Measurements from ENCODE around the gene RAB5IF. TPM values are rescaled to one million over a fixed set of nuclear protein-coding genes. Genes with fewer than 3 reads are reported as not detected.
"Not testable (repeated sequence)": the region's sequence is repeated elsewhere in the genome, so short reads cannot be mapped to it uniquely, and the experiment has no call there.

Gene RAB5IF
- total RNA-seq, 2 experiments from 2014 or later: 155 to 157 TPM

- ChIA-PET POLR2A (no interaction called here), CTCF (interaction anchor here (0.6 to 2.6 kb wide), 6 partner anchors 9 to 265 kb away, joined by 3 to 8 read pairs (median 4); partner anchors contain the start of gene RAB5IF)
These were observed 8.4 kb downstream of the RAB5IF start for GRCh38 chr20:36613974-36614373.

GRCh38 chr20:36614781-36615557, 9.4 kb downstream of the RAB5IF start:
- ChIA-PET POLR2A (no interaction called here), CTCF (interaction anchor here (1.0 to 2.6 kb wide), 4 partner anchors 10 to 140 kb away, joined by 3 to 8 read pairs (median 4); partner anchors contain the start of gene RAB5IF)

GRCh38 chr20:36620917-36621316, 15.3 kb downstream of the RAB5IF start:
- ChIA-PET CTCF (no interaction called here), POLR2A (no interaction called here)

GRCh38 chr20:36623444-36623843, 17.9 kb downstream of the RAB5IF start:
- ChIA-PET CTCF (interaction anchor here (0.7 to 1.1 kb wide), 3 partner anchors 12 to 143 kb away, joined by 3 read pairs; no protein-coding TSS in a partner anchor), POLR2A (interaction anchor here (0.9 to 1.9 kb wide), 2 partner anchors 11 to 22 kb away, joined by 5 to 6 read pairs; partner anchors contain the start of gene SLA2)

GRCh38 chr20:36624068-36624943, 18.7 kb downstream of the RAB5IF start:
- ChIA-PET CTCF (interaction anchor here (0.7 to 1.1 kb wide), 3 partner anchors 10 to 144 kb away, joined by 3 to 4 read pairs (median 3); no protein-coding TSS in a partner anchor), POLR2A (interaction anchor here (1.9 kb wide), 1 partner anchor 21 kb away, joined by 5 read pairs; the partner anchor contains the start of gene SLA2)

GRCh38 chr20:36624944-36625324, 19.4 kb downstream of the RAB5IF start:
- CTCF ChIA-PET: interaction anchor here (1.1 kb wide), 1 partner anchor 11 kb away, joined by 4 read pairs; no protein-coding TSS in a partner anchor
- POLR2A ChIA-PET: interaction anchor here (1.9 kb wide), 1 partner anchor 21 kb away, joined by 5 read pairs; the partner anchor contains the start of gene SLA2

GRCh38 chr20:36628076-36628475, 22.5 kb downstream of the RAB5IF start:
- POLR2A ChIA-PET: interaction anchor here (0.6 to 3.5 kb wide), 2 partner anchors 17 to 532 kb away, joined by 3 to 34 read pairs; partner anchors contain the start of gene SLA2
- CTCF ChIA-PET: interaction anchor here (1.2 kb wide), 1 partner anchor 16 kb away, joined by 3 read pairs; no protein-coding TSS in a partner anchor

- ChIA-PET POLR2A (interaction anchor here (0.6 to 3.5 kb wide), 6 partner anchors 11 to 687 kb away, joined by 3 to 34 read pairs (median 4); partner anchors contain the start of gene SLA2), CTCF (interaction anchor here (0.7 to 1.8 kb wide), 10 partner anchors 12 to 110 kb away, joined by 3 to 6 read pairs (median 4); partner anchors contain the start of genes RAB5IF and SLA2)
These were observed 24.4 kb downstream of the RAB5IF start for GRCh38 chr20:36629719-36630681.

- ChIA-PET CTCF (no interaction called here), POLR2A (no interaction called here)
These were observed 26.1 kb downstream of the RAB5IF start for GRCh38 chr20:36631646-36632045.

GRCh38 chr20:36632147-36632486, 26.5 kb downstream of the RAB5IF start:
- POLR2A ChIA-PET: no interaction called here
- CTCF ChIA-PET: no interaction called here

- ChIA-PET CTCF (no interaction called here), POLR2A (no interaction called here)
These were observed 27.1 kb downstream of the RAB5IF start for GRCh38 chr20:36632487-36633284.

- CTCF ChIA-PET: no interaction called here
- POLR2A ChIA-PET: no interaction called here
These were observed 27.8 kb downstream of the RAB5IF start for GRCh38 chr20:36633285-36633772.

GRCh38 chr20:36634342-36634741, 28.8 kb downstream of the RAB5IF start:
- ChIA-PET POLR2A (no interaction called here), CTCF (no interaction called here)

- CTCF ChIA-PET, POLR2A ChIA-PET: not testable (repeated sequence)
These were observed 33.4 kb downstream of the RAB5IF start for GRCh38 chr20:36638876-36639400.

GRCh38 chr20:36641506-36641843, 35.9 kb downstream of the RAB5IF start:
- POLR2A ChIA-PET: no interaction called here
- CTCF ChIA-PET: interaction anchor here (1.1 kb wide), 1 partner anchor 12 kb away, joined by 3 read pairs; no protein-coding TSS in a partner anchor

GRCh38 chr20:36642136-36642535, 36.6 kb downstream of the RAB5IF start:
- POLR2A ChIA-PET: interaction anchor here (0.6 to 1.0 kb wide), 3 partner anchors 12 to 222 kb away, joined by 3 read pairs; partner anchors contain the start of gene NDRG3
- CTCF ChIA-PET: interaction anchor here (1.1 kb wide), 1 partner anchor 12 kb away, joined by 3 read pairs; no protein-coding TSS in a partner anchor

- POLR2A ChIA-PET: interaction anchor here (0.6 to 3.9 kb wide), 7 partner anchors 15 to 92 kb away, joined by 4 to 34 read pairs (median 5); partner anchors contain the start of genes RAB5IF and TGIF2
These were observed 38.6 kb downstream of the RAB5IF start for GRCh38 chr20:36644032-36644705.

More at GRCh38 chr20:36644032-36644705, 38.6 kb downstream of the RAB5IF start:
- CTCF ChIA-PET: interaction anchor here (0.6 to 2.9 kb wide), 11 partner anchors 14 to 396 kb away, joined by 3 to 16 read pairs (median 3); partner anchors contain the start of genes DSN1 and RAB5IF

All from activated CD8-positive, alpha-beta memory T cell treated with anti-CD3 and anti-CD28 coated beads for 36 hours (primary cell).